ENCODE measurements around the gene SMIM23.

SMIM23 gene

GRCh38 chr5:171744882-171745281 is 40.7 kb upstream of the SMIM23 start:
- no peak overlapping the region for H3K4me3 ChIP-seq (ENCODE audit: low read depth, low read length)
- no peak for DNase-seq (ENCODE audit: low read depth, low spot score)
- in situ Hi-C loops (cut with HindIII; ENCODE audit: low sequenced_read_pairs) = no loop called here
- TF ChIP-seq CTCF (IDR thresholded peaks at IDR 0.05; ENCODE audit: low read depth, low read length) = no peak

- in situ Hi-C loops (cut with HindIII; ENCODE audit: low sequenced_read_pairs) = no loop called here
- DNase-seq (ENCODE audit: low read depth, low spot score) = no peak
- no peak for TF ChIP-seq CTCF (IDR thresholded peaks at IDR 0.05; ENCODE audit: low read depth, low read length)
- H3K4me3 ChIP-seq (ENCODE audit: low read depth, low read length) = no peak overlapping the region
Measured at GRCh38 chr5:171745602-171746001, 40.0 kb upstream of the SMIM23 start.

- in situ Hi-C loops (cut with HindIII; ENCODE audit: low sequenced_read_pairs) = no loop called here
- no peak for TF ChIP-seq CTCF (IDR thresholded peaks at IDR 0.05; ENCODE audit: low read depth, low read length)
- H3K4me3 ChIP-seq (ENCODE audit: low read depth, low read length) = no peak overlapping the region
- DNase-seq (ENCODE audit: low read depth, low spot score) = no peak
Measured at GRCh38 chr5:171747061-171747859, 38.4 kb upstream of the SMIM23 start.

GRCh38 chr5:171748720-171749119 is 36.9 kb upstream of the SMIM23 start:
- DNase-seq (ENCODE audit: low read depth, low spot score) = no peak
- in situ Hi-C loops (cut with HindIII; ENCODE audit: low sequenced_read_pairs) = no loop called here
- TF ChIP-seq CTCF (IDR thresholded peaks at IDR 0.05; ENCODE audit: low read depth, low read length) = no peak
- H3K4me3 ChIP-seq (ENCODE audit: low read depth, low read length) = no peak overlapping the region

- no peak overlapping the region for H3K4me3 ChIP-seq (ENCODE audit: low read depth, low read length)
- no peak for DNase-seq (ENCODE audit: low read depth, low spot score)
- no peak for TF ChIP-seq CTCF (IDR thresholded peaks at IDR 0.05; ENCODE audit: low read depth, low read length)
- in situ Hi-C loops (cut with HindIII; ENCODE audit: low sequenced_read_pairs) = no loop called here
Measured at GRCh38 chr5:171749365-171749764, 36.3 kb upstream of the SMIM23 start.

- peak; percentile 16 for TF ChIP-seq CTCF (IDR thresholded peaks at IDR 0.05; ENCODE audit: low read depth, low read length)
- no peak overlapping the region for H3K4me3 ChIP-seq (ENCODE audit: low read depth, low read length)
- no peak for DNase-seq (ENCODE audit: low read depth, low spot score)
- in situ Hi-C loops (cut with HindIII; ENCODE audit: low sequenced_read_pairs) = no loop called here
Measured at GRCh38 chr5:171750311-171750788, 35.3 kb upstream of the SMIM23 start.
